Epithelial cell of proximal tubule (primary cell): ENCODE results near the gene CACNA2D4. TPM values are rescaled to one million over a fixed set of nuclear protein-coding genes. Genes with fewer than 3 reads are reported as not detected.

Experiments
- DNase-seq: peaks from one replicate; pipeline ENCODE4 v3.0.0-alpha.2; 2011; ENCODE audit warnings: low read depth
- H3K4me3 ChIP-seq: 2 replicates; pipeline ENCODE4 v1.5.1; 2011; ENCODE audit warnings: low read depth, mild to moderate bottlenecking, low read length
- total RNA-seq: library from RNA; depleted of rRNA; stranded (reverse); fragments of >200 nt; gene quantifications from 2 replicates; pipeline ENCODE4 v1.2.3, GENCODE V29; 2015
- TF ChIP-seq, protein P1 (sequence below): conservative IDR thresholded peaks from 2 replicates; pipeline ENCODE4 v1.5.1; 2012; ENCODE audit warnings: low read depth, mild to moderate bottlenecking, low read length

Gene CACNA2D4
- total RNA-seq, 1 donor from 2014 or later = 1.6 TPM

GRCh38 chr12:1763153-1763552, 155.3 kb downstream of the CACNA2D4 start:
- no peak for DNase-seq
- no peak overlapping the region for H3K4me3 ChIP-seq
- TF ChIP-seq, protein P1, sequence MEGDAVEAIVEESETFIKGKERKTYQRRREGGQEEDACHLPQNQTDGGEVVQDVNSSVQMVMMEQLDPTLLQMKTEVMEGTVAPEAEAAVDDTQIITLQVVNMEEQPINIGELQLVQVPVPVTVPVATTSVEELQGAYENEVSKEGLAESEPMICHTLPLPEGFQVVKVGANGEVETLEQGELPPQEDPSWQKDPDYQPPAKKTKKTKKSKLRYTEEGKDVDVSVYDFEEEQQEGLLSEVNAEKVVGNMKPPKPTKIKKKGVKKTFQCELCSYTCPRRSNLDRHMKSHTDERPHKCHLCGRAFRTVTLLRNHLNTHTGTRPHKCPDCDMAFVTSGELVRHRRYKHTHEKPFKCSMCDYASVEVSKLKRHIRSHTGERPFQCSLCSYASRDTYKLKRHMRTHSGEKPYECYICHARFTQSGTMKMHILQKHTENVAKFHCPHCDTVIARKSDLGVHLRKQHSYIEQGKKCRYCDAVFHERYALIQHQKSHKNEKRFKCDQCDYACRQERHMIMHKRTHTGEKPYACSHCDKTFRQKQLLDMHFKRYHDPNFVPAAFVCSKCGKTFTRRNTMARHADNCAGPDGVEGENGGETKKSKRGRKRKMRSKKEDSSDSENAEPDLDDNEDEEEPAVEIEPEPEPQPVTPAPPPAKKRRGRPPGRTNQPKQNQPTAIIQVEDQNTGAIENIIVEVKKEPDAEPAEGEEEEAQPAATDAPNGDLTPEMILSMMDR = no peak

- no peak for DNase-seq
- TF ChIP-seq, protein P1 = no peak
- H3K4me3 ChIP-seq = no peak overlapping the region
Measured at GRCh38 chr12:1761857-1762256, 156.6 kb downstream of the CACNA2D4 start.

DNA sequence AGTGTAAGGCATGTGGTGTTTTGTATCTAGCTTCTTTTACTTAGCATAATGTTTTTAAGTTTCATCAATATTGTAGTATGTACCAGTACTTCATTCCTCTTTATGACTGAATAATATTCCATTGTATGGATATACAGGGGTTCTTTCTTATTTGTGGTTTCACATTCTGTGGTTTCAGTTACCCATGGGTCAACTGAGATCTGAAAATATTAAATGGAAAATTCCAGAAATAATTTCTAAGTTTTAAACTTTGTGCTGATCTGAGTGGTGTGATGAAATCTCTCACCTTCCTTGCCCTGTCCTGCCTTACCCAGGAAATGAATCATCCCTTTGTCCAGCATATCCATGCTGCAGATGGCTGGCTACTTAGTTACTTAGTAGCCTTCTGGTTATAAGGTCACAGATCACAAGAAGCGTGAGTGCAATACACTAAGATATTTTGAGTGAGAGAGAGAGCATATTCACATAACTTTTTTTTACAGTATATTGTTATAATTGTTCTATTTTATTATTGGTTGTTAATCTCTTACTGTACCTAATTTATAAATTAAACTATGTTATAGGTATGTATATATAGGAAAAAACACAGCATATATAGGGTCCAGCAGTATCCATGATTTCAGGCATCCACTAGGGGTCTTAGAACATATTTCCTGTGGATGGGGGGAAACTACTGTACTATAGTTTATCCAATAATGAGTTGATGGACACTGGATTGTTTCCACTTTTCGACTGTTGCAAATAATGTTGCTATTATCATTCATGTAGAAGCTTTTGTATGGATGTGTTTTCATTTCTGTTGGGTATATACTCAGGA, 157.7 kb downstream of the CACNA2D4 start:
- H3K4me3 ChIP-seq = peak overlapping the region; percentile 22
- TF ChIP-seq, protein P1 = peak; percentile 20
- peak; percentile 85 for DNase-seq

GRCh38 chr12:1758887-1759286, 159.6 kb downstream of the CACNA2D4 start:
- TF ChIP-seq, protein P1 = no peak
- H3K4me3 ChIP-seq = no peak overlapping the region
- no peak for DNase-seq

DNA sequence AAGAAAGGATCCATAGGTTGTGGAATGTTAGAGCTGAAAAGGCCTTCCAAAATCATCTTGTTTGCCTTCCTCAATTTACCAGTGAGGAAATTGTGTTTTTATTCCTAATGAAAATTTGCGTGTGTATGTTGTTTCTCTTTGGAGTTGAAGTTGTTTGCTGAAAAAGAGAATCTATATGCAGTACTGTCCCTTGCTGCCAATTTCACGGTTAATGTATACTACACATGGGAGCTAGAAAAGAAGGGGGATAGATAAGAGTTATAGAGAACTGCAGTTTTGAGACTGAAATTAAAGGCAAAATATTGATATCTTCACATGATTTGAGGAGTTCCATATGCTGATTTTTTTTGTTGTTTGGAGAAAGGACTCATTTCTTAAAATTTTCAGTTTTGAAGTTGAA, 160.1 kb downstream of the CACNA2D4 start:
- no peak for DNase-seq
- TF ChIP-seq, protein P1 = no peak
- no peak overlapping the region for H3K4me3 ChIP-seq

- H3K4me3 ChIP-seq = no peak overlapping the region
- no peak for DNase-seq
- TF ChIP-seq, protein P1 = no peak
Measured at GRCh38 chr12:1750300-1750699, 168.2 kb downstream of the CACNA2D4 start.

- DNase-seq = no peak
- H3K4me3 ChIP-seq = no peak overlapping the region
- TF ChIP-seq, protein P1 = no peak
Measured at GRCh38 chr12:1749019-1749418, 169.4 kb downstream of the CACNA2D4 start.
